Erythroblast (primary cell): Measurements from ENCODE around the gene TRA2B.

ENCODE experiments used
- GATA1 ChIP-seq: IDR thresholded peaks from 2 replicates; pipeline ENCODE4 v1.6.1; 2011; ENCODE audit warnings: low read depth, mild to moderate bottlenecking, control low read depth, low read length, moderate library complexity
- POLR2A ChIP-seq: IDR thresholded peaks from 2 replicates; pipeline ENCODE4 v1.6.1; 2011; ENCODE audit warnings: mild to moderate bottlenecking, low read length

GRCh38 chr3:185866555-185866954, 71.3 kb downstream of the TRA2B start:
- no peak for TF ChIP-seq POLR2A
- TF ChIP-seq GATA1: no peak
